Measurements from ENCODE around the gene TMEM81.
A peak's percentile ranks its signal among the peaks of the same experiment; 100 is the strongest.

TMEM81 gene

GRCh38 chr1:205076245-205076761 is 8.0 kb downstream of the TMEM81 start:
- no peak for DNase-seq (ENCODE audit: low read depth in 2 of 2)

DNA sequence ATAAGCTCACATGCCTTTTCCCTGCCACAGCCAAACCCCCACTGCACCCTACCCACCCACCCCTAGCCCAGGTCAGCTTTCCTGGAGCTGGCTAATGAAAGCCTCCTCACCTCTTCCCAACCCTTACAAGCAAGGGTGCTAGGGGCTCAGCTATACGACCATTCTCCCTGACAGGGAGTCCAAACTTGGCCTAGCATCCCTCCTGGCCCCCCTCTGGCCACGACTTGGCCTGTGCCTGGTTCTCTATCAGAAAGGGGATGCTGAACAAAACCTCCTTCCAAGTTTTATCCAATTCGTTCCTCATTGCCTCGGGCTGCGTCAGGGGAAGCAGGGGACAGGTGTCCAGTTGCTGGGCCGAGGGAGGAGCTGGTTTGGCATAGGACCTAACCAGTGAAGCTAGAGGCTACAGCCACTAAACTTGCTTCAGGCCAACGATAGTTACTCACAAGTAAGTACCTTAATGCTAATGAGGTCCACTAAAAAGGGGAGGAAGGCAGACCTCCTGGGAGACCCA is 8.6 kb downstream of the TMEM81 start:
- DNase-seq (ENCODE audit: low read depth in 2 of 2) = no peak

- no peak for DNase-seq (ENCODE audit: low read depth in 2 of 2)
These were observed 9.7 kb downstream of the TMEM81 start for GRCh38 chr1:205074513-205074912.

GRCh38 chr1:205074084-205074483 is 10.2 kb downstream of the TMEM81 start:
- DNase-seq (ENCODE audit: low read depth in 2 of 2) = no peak

DNA sequence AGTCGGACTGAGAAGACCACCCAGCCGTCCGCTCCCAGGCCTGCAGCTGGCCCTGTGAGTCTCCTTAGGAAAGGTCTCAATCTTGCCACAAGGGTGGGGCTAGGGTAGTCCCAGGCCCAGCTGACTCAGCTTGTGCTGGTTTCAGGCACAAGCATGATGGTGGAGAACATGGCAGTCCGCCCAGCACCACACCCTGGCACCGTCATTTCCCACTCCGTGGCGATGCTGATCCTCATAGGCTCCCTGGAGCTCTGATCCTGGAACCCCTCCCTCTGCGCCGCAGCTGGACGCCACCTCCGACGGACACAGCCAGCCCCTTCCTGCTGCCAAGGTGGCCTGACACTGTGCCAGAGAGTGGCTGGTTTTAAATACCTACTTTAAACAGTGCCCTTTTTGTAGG is 10.7 kb downstream of the TMEM81 start:
- no peak for DNase-seq (ENCODE audit: low read depth in 2 of 2)

GRCh38 chr1:205072881-205073280 is 11.4 kb downstream of the TMEM81 start:
- no peak for DNase-seq (ENCODE audit: low read depth in 2 of 2)

- DNase-seq (ENCODE audit: low read depth in 2 of 2) = no peak
These were observed 12.0 kb downstream of the TMEM81 start for GRCh38 chr1:205072286-205072685.

DNA sequence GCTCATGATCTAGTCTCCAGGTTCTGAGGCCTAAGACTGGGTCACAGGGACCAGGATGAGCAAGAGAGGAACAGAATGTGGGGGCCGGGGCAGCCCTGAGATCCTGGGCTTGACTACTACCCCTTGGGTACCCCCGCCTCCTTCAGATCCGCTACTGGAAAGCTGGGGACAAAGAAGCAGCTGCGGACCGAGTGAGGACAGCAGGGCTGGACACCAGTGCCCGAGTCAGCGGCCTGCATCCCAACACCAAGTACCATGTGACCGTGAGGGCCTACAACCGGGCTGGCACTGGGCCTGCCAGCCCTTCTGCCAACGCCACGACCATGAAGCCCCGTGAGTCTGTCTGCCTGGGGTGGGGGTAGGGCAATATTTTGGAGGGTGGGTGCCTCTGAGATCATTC is 12.5 kb downstream of the TMEM81 start:
- DNase-seq (ENCODE audit: low read depth in 2 of 2) = no peak

DNA sequence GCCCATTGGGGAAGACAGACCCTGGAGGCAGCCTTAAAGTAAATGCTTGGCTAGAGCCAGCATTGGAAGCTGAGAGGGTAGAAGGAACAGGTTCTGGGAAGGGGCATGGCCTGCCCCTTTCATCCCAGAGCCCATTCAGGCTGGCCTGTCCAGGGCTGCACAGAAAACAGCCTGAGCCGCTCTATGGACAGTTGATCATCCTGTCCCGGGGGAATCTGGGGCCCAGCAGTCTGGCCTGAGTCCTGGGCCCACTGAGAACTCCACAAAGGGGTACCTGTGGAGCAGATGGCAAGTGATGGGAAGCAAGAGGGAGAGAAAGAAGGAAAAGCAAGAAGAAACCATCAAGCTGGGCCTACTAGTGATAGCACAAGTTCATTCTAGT is 13.2 kb downstream of the TMEM81 start:
- DNase-seq (ENCODE audit: low read depth in 2 of 2) = no peak

DNA sequence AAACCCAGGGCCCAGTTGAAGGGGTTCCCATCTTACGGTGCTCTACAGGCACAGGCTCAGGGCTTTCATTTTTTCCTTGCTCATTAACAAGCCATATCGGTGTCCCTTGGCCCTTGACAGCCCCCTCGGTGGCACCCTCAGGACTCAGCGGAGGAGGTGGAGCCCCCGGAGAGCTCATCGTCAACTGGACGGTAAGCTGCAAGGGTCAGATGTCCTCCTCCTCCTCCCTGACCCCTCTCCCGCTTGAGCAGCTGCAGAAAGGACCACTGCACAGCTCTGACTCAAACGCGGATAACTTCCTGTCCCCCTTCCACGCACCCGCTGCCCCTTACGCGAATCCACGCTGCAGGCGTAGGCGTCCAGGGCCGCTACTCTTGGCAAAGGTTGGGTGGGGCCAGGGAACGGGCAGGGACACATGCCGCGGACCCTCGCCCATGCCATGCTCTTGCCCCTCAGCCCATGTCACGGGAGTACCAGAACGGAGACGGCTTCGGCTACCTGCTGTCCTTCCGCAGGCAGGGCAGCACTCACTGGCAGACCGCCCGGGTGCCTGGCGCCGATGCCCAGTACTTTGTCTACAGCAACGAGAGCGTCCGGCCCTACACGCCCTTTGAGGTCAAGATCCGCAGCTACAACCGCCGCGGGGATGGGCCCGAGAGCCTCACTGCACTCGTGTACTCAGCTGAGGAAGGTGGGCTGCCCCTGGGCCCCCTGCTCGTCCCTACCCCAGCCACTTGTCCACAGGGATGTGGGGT is 14.7 kb downstream of the TMEM81 start:
- no peak for DNase-seq (ENCODE audit: low read depth in 2 of 2)

DNA sequence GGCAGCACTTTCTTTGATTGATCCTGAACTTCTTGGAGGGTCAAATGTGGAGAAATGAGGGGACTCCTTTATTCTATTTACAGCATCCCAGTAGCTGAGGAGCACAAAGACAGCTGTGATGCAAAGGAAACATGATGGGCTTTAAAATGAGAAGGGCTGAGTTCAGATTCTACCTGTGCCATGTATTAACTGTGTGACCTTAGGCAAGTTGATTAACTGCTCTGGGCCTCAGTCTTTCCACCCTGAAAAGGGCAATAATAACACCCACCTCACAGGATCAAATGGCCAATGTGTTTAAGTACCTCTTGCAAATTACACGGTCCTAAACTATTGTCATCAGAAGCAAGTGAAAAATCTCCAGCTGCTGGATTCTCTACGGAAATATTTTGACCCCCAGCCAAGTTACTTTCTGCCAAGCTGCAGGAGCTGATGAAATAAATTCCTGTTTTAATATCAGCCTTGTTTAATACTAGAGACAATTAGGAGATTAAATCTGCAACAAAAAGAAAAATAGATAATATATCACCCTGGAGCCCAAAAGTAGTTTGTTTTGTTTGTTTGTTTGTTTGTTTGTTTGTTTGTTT is 15.7 kb downstream of the TMEM81 start:
- DNase-seq (ENCODE audit: low read depth in 2 of 2) = no peak

GRCh38 chr1:205068001-205068400 is 16.3 kb downstream of the TMEM81 start:
- DNase-seq (ENCODE audit: low read depth in 2 of 2) = no peak

GRCh38 chr1:205067031-205067430 is 17.2 kb downstream of the TMEM81 start:
- DNase-seq (ENCODE audit: low read depth in 2 of 2) = no peak

DNA sequence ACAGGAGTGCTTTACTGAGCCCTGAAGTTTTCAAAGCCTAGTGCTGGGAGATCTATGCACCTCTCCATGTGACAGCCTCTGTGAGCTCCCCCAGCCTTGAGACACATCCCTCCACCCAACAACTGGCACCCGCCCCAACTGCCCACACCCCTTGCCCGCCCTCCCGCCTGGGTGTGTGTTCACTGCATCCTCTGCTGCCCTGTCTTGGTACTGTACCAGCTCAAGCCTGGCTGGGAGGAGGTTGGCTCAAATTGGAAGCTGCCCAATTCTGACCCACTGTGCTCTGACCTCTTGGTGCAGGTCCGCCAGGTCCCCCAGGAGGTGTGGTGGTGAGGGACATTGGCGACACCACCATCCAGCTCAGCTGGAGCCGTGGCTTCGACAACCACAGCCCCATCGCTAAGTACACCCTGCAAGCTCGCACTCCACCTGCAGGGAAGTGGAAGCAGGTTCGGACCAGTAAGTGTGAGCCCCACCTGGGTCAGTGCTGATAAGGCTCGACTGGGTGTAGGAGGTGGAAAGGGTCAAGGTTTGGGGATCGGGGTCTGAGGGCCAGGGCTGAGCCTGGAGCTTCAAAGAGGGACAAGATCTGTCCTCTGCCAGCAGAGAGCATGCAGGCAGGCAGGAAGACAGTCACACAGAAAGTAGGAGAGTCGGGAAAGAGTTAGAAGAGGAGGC is 18.0 kb downstream of the TMEM81 start:
- DNase-seq (ENCODE audit: low read depth in 2 of 2) = no peak

- DNase-seq (ENCODE audit: low read depth in 2 of 2) = no peak
These were observed 18.6 kb downstream of the TMEM81 start for GRCh38 chr1:205065666-205066065.

DNA sequence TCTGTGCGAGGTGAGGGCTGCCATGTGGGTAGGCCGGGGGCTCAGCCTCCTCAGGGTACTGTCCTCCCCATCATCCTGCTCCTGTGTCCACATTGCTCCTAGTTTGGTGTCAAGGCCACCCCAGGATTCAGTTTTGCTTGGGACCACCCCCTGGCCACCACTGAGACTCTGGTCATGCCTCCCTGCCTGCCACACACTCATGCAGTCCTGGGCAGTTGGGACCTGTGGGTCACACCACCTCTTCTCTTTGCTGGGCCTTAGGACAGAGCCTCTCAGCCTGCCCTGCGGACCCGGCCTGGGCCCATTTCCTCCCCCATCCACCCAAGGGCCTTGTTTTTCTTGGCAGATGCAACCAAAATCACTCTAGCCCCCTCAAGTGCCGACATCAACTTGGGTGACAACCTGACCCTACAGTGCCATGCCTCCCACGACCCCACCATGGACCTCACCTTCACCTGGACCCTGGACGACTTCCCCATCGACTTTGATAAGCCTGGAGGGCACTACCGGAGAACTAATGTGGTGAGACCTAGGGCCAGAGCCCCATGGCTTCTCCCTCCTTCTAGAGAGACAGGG is 19.4 kb downstream of the TMEM81 start:
- DNase-seq (ENCODE audit: low read depth in 2 of 2) = no peak

DNA sequence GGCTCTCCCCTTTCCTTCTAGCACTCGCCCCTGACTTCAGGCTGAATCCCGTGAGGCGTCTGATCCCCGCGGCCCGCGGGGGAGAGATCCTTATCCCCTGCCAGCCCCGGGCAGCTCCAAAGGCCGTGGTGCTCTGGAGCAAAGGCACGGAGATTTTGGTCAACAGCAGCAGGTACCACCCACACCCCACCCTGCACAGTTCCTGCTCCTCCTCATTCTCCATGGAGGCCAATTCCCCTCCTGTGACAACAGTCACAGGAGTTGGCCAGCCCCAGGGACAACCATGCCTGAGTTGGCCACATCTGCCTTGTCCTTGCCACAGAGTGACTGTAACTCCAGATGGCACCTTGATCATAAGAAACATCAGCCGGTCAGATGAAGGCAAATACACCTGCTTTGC is 20.0 kb downstream of the TMEM81 start:
- DNase-seq (ENCODE audit: low read depth in 2 of 2) = no peak

DNA sequence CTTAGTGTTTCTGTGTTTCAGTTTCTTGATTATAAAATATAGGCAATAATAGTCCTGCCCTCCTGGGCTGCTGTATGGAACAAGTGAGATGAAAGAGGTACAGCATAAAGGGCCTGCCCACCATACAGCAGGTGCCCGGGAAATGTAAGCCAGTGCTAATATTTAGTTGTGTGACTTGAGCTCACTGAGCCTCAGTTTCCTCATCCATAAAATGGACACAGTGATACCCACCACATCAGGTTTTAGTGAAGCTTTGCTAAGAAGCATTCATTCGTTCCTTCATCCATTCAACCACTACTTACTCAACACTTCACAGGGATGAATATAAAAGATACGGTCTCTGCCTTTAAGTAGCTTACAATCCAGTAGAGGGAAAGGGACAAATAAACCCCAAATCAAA is 21.4 kb downstream of the TMEM81 start:
- no peak for DNase-seq (ENCODE audit: low read depth in 2 of 2)

GRCh38 chr1:205062319-205062718 is 21.9 kb downstream of the TMEM81 start:
- no peak for DNase-seq (ENCODE audit: low read depth in 2 of 2)

DNA sequence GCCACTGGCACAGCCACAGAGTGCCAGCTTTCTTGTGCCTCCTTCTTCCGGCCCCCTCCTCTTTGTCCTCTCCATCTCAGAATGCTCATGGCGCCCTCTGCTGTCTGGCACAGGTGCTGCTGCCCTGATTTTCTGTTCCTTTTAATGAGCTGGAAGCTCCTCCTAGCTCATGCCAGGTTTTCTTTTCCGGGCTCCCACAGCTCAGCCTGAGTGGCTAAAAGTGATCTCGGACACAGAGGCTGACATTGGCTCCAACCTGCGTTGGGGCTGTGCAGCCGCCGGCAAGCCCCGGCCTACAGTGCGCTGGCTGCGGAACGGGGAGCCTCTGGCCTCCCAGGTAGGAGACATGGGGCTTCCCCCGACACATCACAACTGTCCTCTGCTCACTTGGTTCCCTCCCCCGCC is 22.6 kb downstream of the TMEM81 start:
- peak; percentile 29 to 38 for DNase-seq (ENCODE audit: low read depth in 2 of 2)

- no peak for DNase-seq (ENCODE audit: low read depth in 2 of 2)
These were observed 23.0 kb downstream of the TMEM81 start for GRCh38 chr1:205061227-205061626.

GRCh38 chr1:205060746-205061145 is 23.5 kb downstream of the TMEM81 start:
- DNase-seq (ENCODE audit: low read depth in 2 of 2) = no peak

Data from stimulated activated CD8-positive, alpha-beta memory T cell treated with anti-CD3 and anti-CD28 coated beads, Interleukin-15, amount 100 ng/mL, for 48 hours (primary cell).